ENCODE results near the gene STX4.

The STX4 gene

DNA sequence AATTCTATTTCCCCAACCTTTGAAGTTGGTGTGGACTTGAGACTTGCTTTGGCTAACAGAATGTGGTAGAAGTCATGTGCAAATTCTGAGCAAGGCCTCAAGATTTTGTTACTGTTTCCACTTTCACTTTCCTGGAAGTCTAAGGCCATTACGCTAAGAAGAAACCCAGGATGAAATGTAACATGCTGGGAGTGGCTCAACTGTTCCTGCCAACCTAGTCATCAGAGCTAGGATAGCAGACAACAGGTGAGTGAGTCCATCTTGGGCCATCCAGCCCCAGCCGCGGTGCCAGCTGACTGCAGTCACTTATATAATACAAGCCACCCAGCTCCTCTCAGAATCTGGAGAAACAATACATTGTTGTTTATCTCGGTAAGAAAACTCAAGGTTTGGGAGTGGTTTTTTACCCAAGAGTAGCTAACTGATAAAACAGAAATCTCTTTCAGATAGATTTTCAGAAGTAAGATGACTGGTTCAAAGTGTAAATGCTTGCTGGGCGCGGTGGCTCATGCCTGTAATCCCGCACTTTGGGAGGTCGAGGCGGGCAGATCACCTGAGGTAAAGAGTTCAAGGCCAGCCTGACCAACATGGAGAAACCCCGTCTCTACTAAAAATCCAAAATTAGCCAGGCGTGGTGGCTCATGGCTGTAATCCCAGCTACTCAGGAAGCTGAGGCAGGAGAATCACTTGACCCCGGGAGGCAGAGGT, 10.7 kb upstream of the STX4 start:
- DNase-seq: no peak

DNA sequence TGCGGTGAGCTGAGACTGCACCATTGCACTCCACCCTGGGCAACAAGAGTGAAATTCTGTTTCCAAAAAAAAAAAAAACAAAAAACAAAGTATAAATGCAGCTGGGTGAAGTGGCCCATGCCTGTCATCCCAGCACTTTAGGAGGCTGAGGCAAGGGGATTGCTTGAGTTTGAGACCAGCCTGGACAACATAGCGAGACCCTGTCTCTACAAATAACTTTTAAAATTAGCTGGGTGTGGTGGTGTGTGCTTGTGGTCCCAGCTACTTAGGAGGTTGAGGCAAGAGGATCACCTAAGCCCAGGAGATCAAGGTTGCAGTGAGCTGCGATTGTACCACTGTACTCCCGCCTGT, 10.1 kb upstream of the STX4 start:
- no peak for DNase-seq

DNA sequence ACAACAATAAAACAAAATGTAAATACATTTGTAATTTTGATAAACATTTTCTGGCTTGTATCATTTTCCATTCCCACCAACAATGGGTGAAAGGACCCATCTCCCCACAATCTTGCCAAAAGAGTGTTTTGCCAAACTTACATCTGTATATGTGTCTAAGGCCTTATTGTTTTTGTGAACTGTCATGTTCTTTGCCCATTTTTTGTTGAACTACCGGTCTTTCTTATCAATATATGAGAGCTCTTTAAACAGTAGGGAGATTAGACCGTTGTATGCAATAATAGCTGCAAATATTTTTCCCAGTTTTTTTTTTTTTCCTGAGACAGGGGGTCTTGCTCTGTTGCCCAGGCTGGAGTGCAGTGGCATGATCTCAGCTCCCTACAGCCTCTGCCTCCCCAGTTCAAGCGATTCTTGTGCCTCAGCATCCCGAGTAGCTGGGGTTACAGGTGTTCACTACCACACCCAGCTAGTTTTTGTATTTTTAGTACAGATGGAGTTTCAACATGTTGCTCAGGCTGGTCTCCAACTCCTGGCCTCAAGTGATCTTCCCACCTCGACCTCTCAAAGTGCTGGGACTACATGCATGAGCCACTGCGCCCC, 9.6 kb upstream of the STX4 start:
- no peak for DNase-seq

DNA sequence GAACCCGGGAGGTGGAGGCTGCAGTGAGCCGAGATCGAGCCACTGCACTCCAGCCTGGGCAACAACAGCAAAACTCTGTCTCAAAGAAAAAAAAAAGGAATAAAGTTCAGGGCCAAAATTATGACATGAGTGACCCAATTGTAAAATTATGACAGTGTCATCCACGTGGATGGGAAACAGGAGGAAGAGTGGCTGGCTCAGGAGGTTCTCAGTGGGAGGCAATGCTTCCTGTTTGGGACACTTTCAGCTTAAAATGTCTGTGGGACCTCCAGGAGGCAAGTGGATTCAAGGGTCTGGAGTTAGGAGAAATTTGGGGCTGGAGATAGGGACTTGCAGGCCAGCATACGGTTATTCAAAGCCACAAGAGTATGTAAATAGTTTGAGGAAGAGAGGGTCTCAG, 8.0 kb upstream of the STX4 start:
- DNase-seq: no peak

DNA sequence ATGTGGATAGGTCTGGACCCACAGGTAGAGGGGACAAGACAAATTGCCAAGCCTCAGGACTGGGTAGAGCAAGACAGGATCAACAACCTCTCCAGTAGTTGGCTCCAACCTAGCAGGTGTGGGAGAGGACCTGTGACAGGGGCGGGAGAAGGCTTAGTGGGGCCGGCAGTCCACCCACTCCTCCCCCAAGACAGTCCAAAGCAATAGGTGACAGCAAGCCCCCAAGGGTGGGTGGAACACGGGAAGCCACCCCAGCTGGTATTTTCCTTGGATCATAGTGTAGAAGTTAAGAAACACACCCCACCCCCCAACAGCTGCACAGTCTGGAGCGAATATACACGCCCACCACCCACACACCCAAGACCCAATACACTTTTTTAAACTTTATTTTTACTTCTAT, 4.1 kb upstream of the STX4 start:
- no peak for DNase-seq

DNA sequence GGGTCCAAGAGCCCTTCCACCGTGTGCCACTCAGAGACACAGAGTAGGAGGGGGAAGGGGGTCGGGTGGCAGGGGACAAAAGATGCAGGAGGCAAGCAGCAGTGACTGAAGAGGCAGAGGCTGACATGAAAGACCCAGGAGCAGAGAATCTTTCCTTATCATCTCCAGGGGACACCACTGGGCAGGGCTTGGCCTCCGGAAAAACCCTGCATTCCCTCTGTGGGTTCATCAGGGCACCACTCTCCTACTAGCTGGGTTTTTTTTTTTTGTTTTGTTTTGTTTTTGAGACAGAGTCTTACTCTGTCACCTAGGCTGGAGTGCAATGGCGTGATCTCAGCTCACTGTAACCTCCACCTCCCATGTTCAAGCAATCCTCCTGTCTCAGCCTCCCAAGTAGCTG, 2.1 kb upstream of the STX4 start:
- no peak for DNase-seq

DNA sequence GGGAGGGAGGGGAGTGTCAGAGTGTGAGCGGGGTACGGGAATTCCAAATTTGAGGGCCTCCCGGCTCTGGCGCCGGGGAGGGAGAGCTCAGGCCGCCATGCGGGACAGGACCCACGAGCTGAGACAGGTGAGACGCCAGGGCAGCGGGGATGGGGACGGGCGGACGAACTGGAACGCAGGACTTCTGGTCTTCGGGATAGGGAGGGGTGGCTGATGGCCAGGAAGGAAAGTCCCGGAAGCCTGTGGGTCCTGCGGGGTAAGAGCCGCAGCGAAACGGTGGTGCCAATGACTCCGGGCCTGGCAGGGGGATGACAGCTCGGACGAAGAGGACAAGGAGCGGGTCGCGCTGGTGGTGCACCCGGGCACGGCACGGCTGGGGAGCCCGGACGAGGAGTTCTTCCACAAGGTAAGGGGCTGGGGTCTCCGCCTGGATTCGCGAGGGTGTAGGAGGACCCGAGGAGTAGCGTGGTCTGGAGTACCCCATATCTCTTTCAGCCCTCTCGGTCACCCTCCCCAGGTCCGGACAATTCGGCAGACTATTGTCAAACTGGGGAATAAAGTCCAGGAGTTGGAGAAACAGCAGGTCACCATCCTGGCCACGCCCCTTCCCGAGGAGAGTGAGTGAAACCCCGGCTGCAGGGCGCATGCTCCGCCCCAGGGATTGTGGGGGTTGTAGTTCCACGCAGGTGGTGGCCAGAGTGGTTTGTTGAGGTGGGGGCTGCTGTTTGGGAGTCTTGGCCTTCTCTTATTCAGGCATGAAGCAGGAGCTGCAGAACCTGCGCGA, 543 bp downstream of the STX4 start:
- DNase-seq: peak; percentile 63 to 86

DNA sequence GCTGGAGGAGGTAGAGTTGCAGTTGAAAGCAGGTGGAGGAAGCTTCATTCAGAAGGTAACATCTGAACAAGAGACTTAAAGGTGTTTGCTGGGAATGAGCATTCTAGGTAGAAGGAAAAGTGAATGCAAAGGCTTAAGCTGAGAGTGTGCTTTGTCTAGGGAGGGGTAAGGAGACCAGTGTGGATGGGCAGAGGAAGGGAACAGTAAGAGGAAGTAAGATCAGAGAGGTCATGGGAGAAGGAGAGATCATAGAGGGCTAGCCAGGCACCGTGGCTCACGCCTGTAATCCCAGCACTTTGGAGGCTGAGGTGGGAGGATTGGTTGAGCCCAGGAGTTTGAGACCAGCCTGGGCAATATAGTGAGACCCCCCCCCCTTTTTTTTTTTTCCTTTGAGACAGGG, 3.3 kb downstream of the STX4 start:
- no peak for DNase-seq

DNA sequence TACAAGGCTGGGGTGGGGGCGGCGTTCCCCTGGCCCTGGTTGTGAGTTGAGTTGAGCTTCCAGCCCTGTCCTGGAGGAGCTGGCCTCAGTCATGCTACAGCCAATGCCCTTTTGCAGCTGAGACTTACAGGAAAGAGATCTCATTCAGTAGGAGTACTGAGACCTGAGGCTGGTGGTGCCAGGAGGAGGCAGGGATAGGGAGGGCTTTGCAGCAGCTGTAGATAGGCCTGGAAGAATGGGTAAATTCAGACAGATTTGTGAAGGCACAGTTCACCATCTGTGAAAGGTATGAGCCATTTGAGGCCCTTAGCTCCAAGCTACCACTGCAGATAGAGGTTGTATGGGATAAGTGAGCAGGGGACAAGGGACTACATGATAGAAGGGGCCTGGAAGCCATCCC, 5.6 kb downstream of the STX4 start:
- DNase-seq: no peak

DNA sequence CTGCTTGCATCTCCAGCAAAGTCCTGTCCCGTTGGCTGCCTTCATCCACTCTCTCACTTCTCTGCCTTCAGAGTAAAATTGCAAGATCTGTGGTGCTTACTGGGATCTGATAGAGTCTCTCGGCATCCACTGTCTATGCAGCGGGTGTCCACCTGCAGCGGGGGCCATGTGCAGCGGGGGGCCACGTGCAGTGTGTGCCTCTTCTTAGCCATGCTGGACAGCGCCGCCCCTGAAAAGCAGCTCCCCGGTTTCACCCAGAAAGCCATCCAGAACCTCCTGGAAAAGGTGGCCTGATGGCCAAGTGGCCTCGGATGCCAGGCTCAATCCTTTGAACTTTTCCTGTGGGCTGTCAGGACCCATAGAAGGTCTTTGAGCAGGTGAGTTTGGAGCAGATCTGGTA, 9.5 kb downstream of the STX4 start:
- no peak for DNase-seq

DNA sequence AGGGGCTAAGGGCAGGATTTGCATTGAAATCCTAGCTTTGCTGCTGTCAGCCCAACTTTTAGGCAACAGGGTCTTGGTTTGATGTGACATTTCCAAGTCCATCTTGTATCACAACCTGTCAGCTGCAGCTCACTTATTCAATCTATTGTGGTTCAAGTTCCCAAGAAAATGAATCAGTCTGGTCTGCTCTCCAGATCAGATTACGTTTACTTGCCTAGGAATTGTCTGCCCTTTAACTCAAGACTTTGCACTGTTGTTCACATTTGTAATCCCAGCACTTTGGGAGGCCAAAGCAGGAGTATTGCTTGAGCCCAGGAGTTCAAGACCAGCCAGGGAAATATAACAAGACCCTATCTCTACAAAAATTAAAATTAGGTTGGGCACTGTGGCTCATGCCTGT, 10.0 kb downstream of the STX4 start:
- no peak for DNase-seq

DNA sequence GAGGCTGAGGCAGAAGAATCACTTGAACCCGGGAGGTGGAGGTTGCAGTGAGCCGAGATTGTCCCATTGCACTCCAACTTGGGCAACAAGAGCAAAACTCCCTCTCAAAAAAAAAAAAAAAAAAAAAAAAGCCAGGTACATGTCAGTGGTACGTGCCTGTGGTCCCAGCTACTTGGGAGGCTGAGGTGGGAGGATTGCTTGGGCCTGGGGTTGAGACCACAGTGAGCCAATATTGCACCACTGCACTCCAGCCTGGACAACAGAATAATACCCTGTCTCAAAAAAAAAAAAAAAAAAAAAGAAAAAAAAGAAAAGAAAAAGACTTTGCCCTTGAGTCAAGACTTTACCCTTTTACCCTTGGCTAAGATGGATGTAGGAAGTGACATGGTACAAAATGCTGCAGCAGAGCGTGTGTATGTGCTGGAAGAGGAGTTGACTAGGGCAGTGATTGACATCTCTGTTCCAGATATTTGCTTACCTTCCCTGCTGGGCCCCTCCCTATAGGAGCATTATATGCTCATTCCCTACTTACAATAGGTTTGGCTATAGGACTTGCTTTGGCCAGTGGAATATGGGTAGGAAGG, 10.6 kb downstream of the STX4 start:
- DNase-seq: no peak

DNA sequence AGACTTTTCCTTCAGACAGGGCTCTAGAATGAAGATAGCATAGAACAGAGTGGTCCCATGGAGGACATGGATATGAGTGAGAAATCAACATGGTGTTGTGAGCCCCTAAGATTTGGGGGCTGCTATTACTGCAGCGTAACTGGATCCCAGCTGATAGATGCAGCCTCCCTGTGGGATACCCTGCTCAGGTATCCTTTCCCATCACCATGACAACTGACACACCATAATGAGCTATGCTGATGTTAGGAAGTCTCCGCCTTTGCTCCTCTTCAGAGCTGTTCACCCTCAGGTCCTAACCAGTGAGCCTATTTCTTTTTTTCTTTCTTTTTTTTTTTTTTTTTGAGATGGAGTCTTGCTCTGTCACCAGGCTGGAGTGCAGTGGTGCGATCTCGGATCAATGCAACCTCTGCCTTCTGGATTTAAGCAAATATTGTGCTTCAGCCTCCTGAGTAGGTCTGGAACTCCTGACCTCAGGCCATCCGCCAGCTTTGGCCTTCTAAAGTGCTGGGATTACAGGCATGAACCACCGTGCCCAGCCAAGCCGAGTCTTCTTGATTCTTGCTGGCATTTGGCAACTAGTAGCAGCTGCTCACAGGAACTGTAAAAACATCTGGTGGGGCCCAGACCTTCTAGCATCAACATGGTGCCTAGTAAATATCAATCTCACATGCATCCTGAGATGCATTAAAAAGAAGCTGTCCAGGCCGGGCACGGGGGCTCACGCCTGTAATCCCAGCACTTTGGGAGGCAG, 17.1 kb downstream of the STX4 start:
- DNase-seq: no peak

DNA sequence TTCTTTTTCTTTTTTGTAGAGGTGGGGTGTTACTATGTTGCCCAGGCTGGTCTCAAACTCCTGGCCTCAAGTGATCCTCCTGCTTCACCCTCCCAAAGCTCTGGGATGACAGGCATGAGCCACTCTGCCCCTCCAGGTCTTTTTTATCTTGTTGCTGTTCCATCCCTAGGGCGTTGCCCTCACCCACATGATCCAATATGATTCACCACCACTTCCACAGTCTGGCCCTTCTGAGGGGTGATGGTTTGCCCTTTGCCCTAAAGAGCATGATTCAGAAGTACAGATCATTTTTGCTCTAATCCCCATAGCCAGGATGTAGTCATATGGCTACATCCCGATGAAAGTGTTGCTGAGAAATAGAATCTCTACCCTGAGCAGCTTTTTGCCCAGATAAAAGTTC, 18.8 kb downstream of the STX4 start:
- no peak for DNase-seq

DNA sequence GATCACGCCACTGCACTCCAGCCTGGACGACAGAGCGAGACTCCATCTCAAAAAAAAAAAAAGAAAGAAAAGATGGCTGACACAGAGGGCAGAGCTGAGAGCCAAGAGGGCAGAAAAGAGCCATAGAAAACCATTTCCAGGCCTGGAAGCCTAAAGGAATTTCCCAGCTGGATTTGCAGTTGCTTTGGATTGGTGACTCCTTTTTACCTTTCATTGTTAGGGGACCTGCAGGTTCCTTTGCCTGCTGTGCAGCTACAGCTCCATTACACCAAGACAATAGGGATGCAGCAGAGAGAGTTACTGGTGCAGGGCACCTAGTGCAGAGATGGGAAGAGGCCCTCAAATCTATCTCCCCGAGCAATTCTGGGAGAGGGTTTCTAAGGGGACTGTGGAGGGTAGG, 22.3 kb downstream of the STX4 start:
- no peak for DNase-seq

DNA sequence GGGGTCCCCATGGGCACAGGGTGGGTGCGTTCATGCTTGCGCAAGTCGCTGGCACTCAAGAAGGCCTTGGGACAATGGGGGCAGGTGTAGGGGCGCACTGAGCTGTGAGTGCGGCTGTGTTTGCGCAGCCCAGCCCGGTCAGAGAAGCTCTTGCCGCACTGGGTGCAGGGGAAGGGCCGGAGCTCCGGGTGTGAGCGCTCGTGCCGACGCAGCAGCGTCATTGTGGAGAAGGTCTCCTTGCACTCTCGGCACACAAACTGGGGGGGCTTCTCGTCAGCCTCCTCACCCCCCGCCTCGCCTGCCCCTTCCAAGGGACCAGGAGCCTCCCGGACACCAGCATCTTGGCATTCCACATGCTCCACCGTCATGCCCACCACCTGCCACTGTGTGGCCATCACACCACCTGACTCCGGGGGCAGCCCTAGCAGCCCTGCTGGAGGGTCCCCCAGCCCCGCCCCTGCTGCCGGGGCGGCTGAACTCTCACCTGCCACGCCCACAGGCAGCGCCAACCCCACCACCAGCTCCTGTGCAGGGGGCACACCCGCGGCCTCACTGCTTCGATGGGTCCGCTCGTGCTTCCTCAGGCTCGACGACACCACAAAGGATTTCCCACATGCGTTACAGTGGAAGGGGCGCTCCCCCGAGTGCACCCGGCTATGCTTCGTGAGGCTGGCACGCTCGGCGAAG, 27.9 kb downstream of the STX4 start:
- DNase-seq: no peak

DNA sequence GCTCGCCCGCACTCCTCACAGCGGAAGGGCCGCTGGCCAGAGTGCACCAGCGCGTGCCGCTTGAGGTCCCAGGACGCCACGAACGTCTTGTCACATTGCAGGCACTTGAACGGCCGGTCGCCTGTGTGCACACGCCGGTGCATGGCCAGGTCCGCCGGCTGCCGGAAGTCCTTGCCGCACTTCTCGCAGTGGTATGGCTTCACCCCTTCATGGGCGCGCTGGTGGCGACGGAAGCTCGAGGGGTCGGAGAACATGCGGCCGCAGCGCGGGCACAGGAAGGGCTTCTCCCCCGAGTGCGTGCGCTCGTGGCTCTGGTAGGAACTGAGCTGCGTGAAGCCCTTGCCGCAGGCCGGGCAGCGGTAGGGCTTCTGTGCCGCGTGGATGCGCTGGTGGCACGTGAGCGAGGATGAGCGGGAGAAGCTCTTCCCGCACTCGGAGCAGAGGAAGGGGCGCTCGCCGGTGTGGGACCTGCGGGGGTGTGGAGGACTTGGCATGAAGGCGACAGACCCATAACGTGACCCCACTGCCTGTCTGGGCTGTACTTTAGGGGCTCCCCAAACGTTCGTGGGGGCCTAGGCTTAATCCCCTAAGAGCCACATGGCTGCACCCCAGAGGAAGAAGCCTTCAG, 28.6 kb downstream of the STX4 start:
- no peak for DNase-seq

DNA sequence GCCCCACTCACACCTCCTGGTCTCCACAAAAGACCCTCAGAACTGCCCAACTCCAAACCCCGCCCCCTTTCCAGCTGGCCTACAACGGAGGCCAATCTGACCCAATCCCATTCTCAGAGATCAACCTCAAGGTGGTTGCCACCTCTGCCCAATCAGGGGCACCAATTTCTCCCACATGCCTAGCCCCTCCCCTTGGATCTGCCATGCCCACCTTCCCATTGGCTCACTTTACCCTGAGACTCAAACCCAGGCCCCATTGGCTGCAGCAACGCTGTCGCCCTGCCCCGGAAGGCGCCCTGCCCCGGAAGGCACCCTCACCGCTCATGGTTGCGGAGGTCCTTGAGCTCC, 30.1 kb downstream of the STX4 start:
- no peak for DNase-seq

DNA sequence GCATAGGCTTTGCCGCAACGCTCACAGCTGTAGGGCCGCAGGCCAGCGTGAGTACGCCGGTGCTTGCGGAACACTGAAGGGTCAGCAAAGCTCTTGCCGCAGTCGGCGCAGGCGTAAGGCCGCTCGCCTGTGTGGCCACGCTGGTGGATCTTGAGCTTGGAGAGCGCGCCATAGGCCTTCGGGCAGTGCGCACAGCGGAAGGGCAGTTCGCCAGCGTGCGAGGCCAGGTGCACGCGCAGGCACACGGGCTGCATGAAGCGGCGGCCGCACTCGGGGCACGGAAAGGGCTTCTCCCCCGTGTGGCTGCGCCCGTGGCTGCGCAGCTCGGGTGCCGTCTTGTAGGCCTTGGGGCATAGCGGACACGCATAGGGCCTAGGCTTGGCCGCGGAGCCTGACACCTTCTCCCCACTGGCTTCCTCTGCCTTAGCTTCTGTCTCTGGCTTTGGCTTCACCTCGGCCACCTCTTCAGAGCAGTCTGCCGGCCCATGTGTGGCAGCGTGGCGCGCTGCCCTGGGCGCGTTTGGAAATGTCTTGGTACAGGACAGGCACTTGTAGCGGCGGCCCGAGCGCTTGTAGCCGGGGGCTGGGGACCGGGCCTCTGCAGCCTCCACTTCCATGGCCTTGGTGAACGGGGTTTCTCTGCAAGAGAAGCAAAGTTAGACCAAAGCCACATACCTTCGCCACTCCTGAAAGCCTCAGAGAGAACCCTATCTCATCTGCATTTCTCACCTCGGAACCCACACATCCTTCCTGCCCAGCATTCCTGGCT, 30.7 kb downstream of the STX4 start:
- no peak for DNase-seq

DNA sequence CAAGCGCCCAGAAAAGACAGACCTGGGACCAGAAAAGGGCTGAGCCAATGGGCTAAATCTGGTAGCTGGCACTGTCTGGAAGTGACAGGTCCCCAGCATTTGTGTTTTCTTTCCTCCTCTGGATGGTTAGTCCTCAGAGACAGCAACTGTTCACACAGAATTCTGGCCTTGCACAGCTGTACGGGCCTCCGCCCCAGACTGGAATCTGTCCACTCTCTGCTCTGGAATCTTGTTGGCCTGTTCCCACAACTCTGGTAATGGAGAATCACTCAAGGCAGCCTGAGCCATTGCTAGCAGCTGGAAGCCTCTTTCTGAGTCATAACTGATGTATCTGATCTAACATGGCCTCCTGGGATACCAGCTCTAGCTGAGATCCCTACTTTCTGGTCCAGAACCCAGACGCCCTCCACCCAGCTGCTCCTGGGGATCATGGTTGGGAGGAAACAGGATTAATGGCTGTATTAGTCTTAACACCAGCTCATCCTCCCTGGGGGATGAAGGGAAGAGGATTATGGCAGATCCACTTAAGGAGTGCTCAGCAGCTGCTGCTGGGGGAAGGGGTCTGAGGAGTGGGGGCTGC, 31.6 kb downstream of the STX4 start:
- DNase-seq: no peak

DNA sequence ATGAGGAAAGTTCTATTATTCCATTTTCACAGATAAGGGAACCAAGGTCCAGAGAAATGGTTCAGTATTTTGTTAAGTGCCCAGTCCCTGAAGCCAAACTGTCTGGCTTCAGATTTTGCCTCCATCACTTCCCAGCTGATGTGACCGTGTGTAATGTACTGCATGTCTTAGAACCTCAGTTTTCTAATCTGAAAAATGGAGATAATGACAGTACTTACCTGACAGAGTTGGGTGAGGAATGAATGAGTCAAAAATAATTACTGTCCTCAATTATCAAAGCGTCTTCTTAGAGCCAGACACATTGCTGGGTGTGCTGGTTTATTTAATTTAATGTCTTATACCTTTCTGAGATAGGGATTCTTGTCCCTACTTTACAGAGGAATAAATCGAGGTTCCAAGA, 34.0 kb downstream of the STX4 start:
- DNase-seq: no peak

All from NCI-H1930 (cell line).